ENCODE data around the gene LUC7L2. TPM values are rescaled to one million over a fixed set of nuclear protein-coding genes. Genes with fewer than 3 reads are reported as not detected.

Gene LUC7L2
- polyA plus RNA-seq, 1 donor (not counting 4 experiments of a cell fraction or from before 2014, with no cell fraction given): 52.7 TPM

DNA sequence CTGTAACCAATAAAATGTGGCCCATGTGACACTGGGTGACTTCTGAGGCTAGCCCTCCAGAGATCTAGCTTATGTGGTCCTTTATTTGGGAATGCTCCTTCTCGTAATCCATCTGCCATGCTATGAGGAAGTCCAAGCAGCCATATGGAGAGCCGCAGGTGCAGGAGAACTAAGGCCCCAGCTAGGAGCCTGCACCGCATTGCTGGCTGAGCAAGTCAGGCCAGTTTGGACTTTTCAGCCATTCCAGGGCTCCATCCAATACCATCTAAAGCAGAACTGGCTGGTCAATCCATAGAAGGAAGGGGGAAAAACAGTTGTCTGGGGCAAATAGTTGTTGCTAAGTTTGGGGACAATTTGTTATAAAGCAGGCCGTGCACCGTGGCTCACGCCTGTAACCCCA, 91.2 kb downstream of the LUC7L2 start:
- no peak overlapping the region for H3K27ac ChIP-seq (ENCODE audit: control insufficient read depth, insufficient read depth, low read length)
- DNase-seq (ENCODE audit: low read depth, low spot score): no peak
- H3K79me2 ChIP-seq (ENCODE audit: control insufficient read depth, insufficient read depth, low read length): no peaks in the 10 kb centered on the region
- no peaks in the 10 kb centered on the region for H4K20me1 ChIP-seq (ENCODE audit: control insufficient read depth, extremely low read depth, insufficient read depth, low read length)
- no peak overlapping the region for H3K4me3 ChIP-seq (ENCODE audit: control insufficient read depth in 2 of 3, extremely low read depth in 1 of 3, insufficient read depth in 2 of 3, low read depth in 1 of 3, low read length in 3 of 3)
- dilution Hi-C loops (cut with MboI; ENCODE audit: extremely low pct_ligation_motif_present, low sequenced_read_pairs): no loop called here
- H3K9ac ChIP-seq (ENCODE audit: control insufficient read depth, extremely low read depth, insufficient read depth, low read length): no peak overlapping the region
- no peaks in the 10 kb centered on the region for H3K9me3 ChIP-seq (ENCODE audit: control insufficient read depth, low read depth, low read length)
- H3K9me1 ChIP-seq (ENCODE audit: control insufficient read depth, extremely low read depth, insufficient read depth, low read length): no peaks in the 10 kb centered on the region
- no peaks in the 10 kb centered on the region for H3K36me3 ChIP-seq (ENCODE audit: control insufficient read depth in 2 of 2, extremely low read depth in 1 of 2, insufficient read depth in 2 of 2, low read length in 2 of 2)
- H3K4me2 ChIP-seq (ENCODE audit: control insufficient read depth, extremely low read depth, insufficient read depth, low read depth, low read length): no peak overlapping the region
- H3K27me3 ChIP-seq (ENCODE audit: control insufficient read depth, extremely low read depth, insufficient read depth, low read length): no peaks in the 10 kb centered on the region
- no peaks in the 10 kb centered on the region for H3K4me1 ChIP-seq (ENCODE audit: control insufficient read depth, extremely low read depth, insufficient read depth, low read length)
- H2AFZ ChIP-seq (ENCODE audit: control insufficient read depth, low read length): no peak overlapping the region
- TF ChIP-seq EZH2 (IDR thresholded peaks at IDR 0.05; ENCODE audit: low read length): no peak
- TF ChIP-seq, protein P1, sequence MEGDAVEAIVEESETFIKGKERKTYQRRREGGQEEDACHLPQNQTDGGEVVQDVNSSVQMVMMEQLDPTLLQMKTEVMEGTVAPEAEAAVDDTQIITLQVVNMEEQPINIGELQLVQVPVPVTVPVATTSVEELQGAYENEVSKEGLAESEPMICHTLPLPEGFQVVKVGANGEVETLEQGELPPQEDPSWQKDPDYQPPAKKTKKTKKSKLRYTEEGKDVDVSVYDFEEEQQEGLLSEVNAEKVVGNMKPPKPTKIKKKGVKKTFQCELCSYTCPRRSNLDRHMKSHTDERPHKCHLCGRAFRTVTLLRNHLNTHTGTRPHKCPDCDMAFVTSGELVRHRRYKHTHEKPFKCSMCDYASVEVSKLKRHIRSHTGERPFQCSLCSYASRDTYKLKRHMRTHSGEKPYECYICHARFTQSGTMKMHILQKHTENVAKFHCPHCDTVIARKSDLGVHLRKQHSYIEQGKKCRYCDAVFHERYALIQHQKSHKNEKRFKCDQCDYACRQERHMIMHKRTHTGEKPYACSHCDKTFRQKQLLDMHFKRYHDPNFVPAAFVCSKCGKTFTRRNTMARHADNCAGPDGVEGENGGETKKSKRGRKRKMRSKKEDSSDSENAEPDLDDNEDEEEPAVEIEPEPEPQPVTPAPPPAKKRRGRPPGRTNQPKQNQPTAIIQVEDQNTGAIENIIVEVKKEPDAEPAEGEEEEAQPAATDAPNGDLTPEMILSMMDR (optimal IDR thresholded peaks at IDR 0.05 in 1 of 3, IDR thresholded peaks at IDR 0.05 in 1 of 3, conservative IDR thresholded peaks at IDR 0.05 in 1 of 3; ENCODE audit: extremely low read depth in 1 of 3, insufficient read depth in 2 of 3, low read length in 3 of 3): no peak
- no peak for FAIRE-seq

DNA sequence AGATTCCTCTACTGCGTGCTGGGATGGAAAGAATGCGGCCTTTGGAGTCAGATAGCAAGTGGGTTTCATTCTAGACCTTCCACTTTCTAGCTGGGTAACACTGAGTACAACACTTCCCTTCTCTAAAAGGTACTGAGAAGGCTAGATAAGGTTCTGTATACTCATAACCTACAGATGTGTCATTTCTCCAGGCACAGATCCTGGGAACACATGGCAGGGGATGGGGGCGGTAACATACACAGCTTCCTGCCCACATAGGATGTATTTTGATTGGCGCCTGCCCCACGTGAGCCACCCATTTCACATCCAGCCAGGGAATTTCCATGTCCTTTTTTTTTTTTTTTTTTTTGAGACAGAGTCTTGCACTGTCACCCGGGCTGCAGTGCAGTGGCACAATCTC, 91.9 kb downstream of the LUC7L2 start:
- Histone ChIP-seq H3K27ac (ENCODE audit: control insufficient read depth, insufficient read depth, low read length) (no peak overlapping the region), H3K27me3 (ENCODE audit: control insufficient read depth, extremely low read depth, insufficient read depth, low read length) (no peaks in the 10 kb centered on the region), H3K79me2 (ENCODE audit: control insufficient read depth, insufficient read depth, low read length) (no peaks in the 10 kb centered on the region), H3K9me1 (ENCODE audit: control insufficient read depth, extremely low read depth, insufficient read depth, low read length) (no peaks in the 10 kb centered on the region), H3K4me2 (ENCODE audit: control insufficient read depth, extremely low read depth, insufficient read depth, low read depth, low read length) (no peak overlapping the region), H3K4me3 (ENCODE audit: control insufficient read depth in 2 of 3, extremely low read depth in 1 of 3, insufficient read depth in 2 of 3, low read depth in 1 of 3, low read length in 3 of 3) (no peak overlapping the region), H3K4me1 (ENCODE audit: control insufficient read depth, extremely low read depth, insufficient read depth, low read length) (peaks cover under 1% of the 10 kb centered on the region), H3K9ac (ENCODE audit: control insufficient read depth, extremely low read depth, insufficient read depth, low read length) (no peak overlapping the region), H3K36me3 (ENCODE audit: control insufficient read depth in 2 of 2, extremely low read depth in 1 of 2, insufficient read depth in 2 of 2, low read length in 2 of 2) (no peaks in the 10 kb centered on the region), H2AFZ (ENCODE audit: control insufficient read depth, low read length) (no peak overlapping the region), H4K20me1 (ENCODE audit: control insufficient read depth, extremely low read depth, insufficient read depth, low read length) (no peaks in the 10 kb centered on the region), H3K9me3 (ENCODE audit: control insufficient read depth, low read depth, low read length) (no peaks in the 10 kb centered on the region)
- FAIRE-seq: no peak
- no peak for DNase-seq (ENCODE audit: low read depth, low spot score)
- TF ChIP-seq, protein P1 (optimal IDR thresholded peaks at IDR 0.05 in 1 of 3, IDR thresholded peaks at IDR 0.05 in 1 of 3, conservative IDR thresholded peaks at IDR 0.05 in 1 of 3; ENCODE audit: extremely low read depth in 1 of 3, insufficient read depth in 2 of 3, low read length in 3 of 3): no peak
- no peak for TF ChIP-seq EZH2 (IDR thresholded peaks at IDR 0.05; ENCODE audit: low read length)
- dilution Hi-C loops (cut with MboI; ENCODE audit: extremely low pct_ligation_motif_present, low sequenced_read_pairs): no loop called here
